CD14-positive monocyte (primary cell): ENCODE measurements around the gene KEAP1. TPM values are rescaled to one million over a fixed set of nuclear protein-coding genes. Genes with fewer than 3 reads are reported as not detected.
A peak's percentile ranks its signal among the peaks of the same experiment; 100 is the strongest.

Experiments used
- DNase-seq, 3 donors: peaks; one replicate each; pipeline ENCODE4 v3.0.0-alpha.2; 2011 to 2022
- H2AFZ ChIP-seq: 2 replicates; pipeline ENCODE4 v1.6.0; 2012; ENCODE audit warnings: mild to moderate bottlenecking, low read depth, low read length, inconsistent platforms; ENCODE audit not compliant: insufficient read depth, poor library complexity, severe bottlenecking
- H3K27ac ChIP-seq, 2 donors: 1 replicate in 1 of 2; 2 replicates in 1 of 2; pipeline ENCODE4 v1.5.1; 2012 to 2013; ENCODE audit warnings: low read length in 2 of 2, control low read depth in 1 of 2, inconsistent platforms in 1 of 2, low read depth in 1 of 2, mild to moderate bottlenecking in 1 of 2
- H3K27me3 ChIP-seq, 2 donors: one replicate each; pipeline versions ENCODE4 v1.6.0 to v1.6.1; 2011 to 2013; ENCODE audit warnings: low read length in 2 of 2; ENCODE audit not compliant: control insufficient read depth in 2 of 2, insufficient read depth in 2 of 2
- H3K36me3 ChIP-seq, 2 donors: replicated peaks in 1 of 2; 1 replicate in 1 of 2; 2 replicates in 1 of 2; pipeline versions ENCODE4 v1.5.1 to v1.6.1; 2012 to 2013; ENCODE audit warnings: low read length in 2 of 2, control low read depth in 1 of 2, inconsistent platforms in 1 of 2, mild to moderate bottlenecking in 1 of 2; ENCODE audit not compliant: insufficient read depth in 2 of 2, control insufficient read depth in 1 of 2
- H3K4me1 ChIP-seq, 2 donors: 1 replicate in 1 of 2; 2 replicates in 1 of 2; pipeline versions ENCODE4 v1.5.1 to v1.6.1; 2012 to 2013; ENCODE audit warnings: low read length in 2 of 2, control low read depth in 1 of 2, inconsistent platforms in 1 of 2, mild to moderate bottlenecking in 1 of 2, moderate library complexity in 1 of 2; ENCODE audit not compliant: insufficient read depth in 2 of 2, control insufficient read depth in 1 of 2
- H3K4me2 ChIP-seq: replicated peaks from 2 replicates; pipeline ENCODE3; 2012; ENCODE audit warnings: low read length, moderate library complexity, mild to moderate bottlenecking; ENCODE audit not compliant: poor library complexity, severe bottlenecking; ENCODE audit errors: extremely low read depth
- H3K4me3 ChIP-seq, 3 experiments: fragments of 200-600 bp in 1 of 3; sonication (generic) in 1 of 3; replicated peaks in 1 of 3; 1 replicate in 2 of 3; 2 replicates in 1 of 3; pipeline ENCODE4 v1.5.1; 2011 to 2013; ENCODE audit warnings: low read length in 3 of 3, mild to moderate bottlenecking in 3 of 3, control low read depth in 2 of 3, low read depth in 2 of 3, inconsistent platforms in 1 of 3, moderate library complexity in 1 of 3
- H3K79me2 ChIP-seq: 2 replicates; pipeline ENCODE4 v1.6.0; 2012; ENCODE audit warnings: mild to moderate bottlenecking, control low read depth, inconsistent platforms, low read length, moderate library complexity; ENCODE audit not compliant: insufficient read depth
- H3K9ac ChIP-seq: 2 replicates; pipeline ENCODE4 v1.6.0; 2017; ENCODE audit warnings: low read length, mild to moderate bottlenecking; ENCODE audit not compliant: insufficient read depth, poor library complexity, severe bottlenecking
- H3K9me3 ChIP-seq, 2 donors: replicated peaks in 1 of 2; 1 replicate in 1 of 2; 2 replicates in 1 of 2; pipeline versions ENCODE4 v1.5.1 to v1.6.1; 2012 to 2013; ENCODE audit warnings: low read length in 2 of 2, control low read depth in 1 of 2; ENCODE audit not compliant: control insufficient read depth in 1 of 2, insufficient read depth in 1 of 2
- H4K20me1 ChIP-seq: 2 replicates; pipeline ENCODE4 v1.6.0; 2012; ENCODE audit warnings: mild to moderate bottlenecking, low read length, control low read depth, moderate library complexity; ENCODE audit not compliant: insufficient read depth
- H3K27ac Mint-ChIP-seq, 7 donors: one replicate each; pipeline ENCODE4 v1.8.0; 2020; ENCODE audit warnings: mild to moderate bottlenecking in 7 of 7, mixed read lengths in 7 of 7, moderate library complexity in 6 of 7, inconsistent platforms in 2 of 7
- H3K27me3 Mint-ChIP-seq, 3 donors: one replicate each; pipeline ENCODE4 v1.8.0; 2021 to 2022; ENCODE audit warnings: low read depth in 3 of 3, mild to moderate bottlenecking in 3 of 3, mixed read lengths in 3 of 3, moderate library complexity in 3 of 3, inconsistent platforms in 1 of 3
- H3K36me3 Mint-ChIP-seq, 2 donors: one replicate each; pipeline ENCODE4 v1.8.0; 2020; ENCODE audit warnings: mixed read lengths in 2 of 2, inconsistent platforms in 1 of 2, mild to moderate bottlenecking in 1 of 2
- H3K4me1 Mint-ChIP-seq: one replicate; pipeline ENCODE4 v1.8.0; 2020; ENCODE audit warnings: mild to moderate bottlenecking, mixed read lengths
- H3K4me3 Mint-ChIP-seq, 2 donors: one replicate each; pipeline ENCODE4 v1.8.0; 2020; ENCODE audit warnings: mild to moderate bottlenecking in 2 of 2, mixed read lengths in 2 of 2, moderate library complexity in 1 of 2
- H3K9me3 Mint-ChIP-seq, 7 donors: one replicate each; pipeline ENCODE4 v1.8.0; 2020 to 2022; ENCODE audit warnings: mixed read lengths in 7 of 7, mild to moderate bottlenecking in 6 of 7, moderate library complexity in 6 of 7, inconsistent platforms in 2 of 7
- CTCF ChIP-seq: fragments of 200-600 bp; IDR thresholded peaks from one replicate; pipeline ENCODE4 v1.8.0; 2022; ENCODE audit warnings: antibody characterized with exemption, mild to moderate bottlenecking
- WGBS: methylation state at CpG from one replicate; pipeline ENCODE4 v1.1.5; 2013; ENCODE audit warnings: missing lambda C conversion rate; ENCODE audit not compliant: insufficient coverage; 5-methylcytosine and 5-hydroxymethylcytosine counted together
- intact Hi-C, 2 donors: fragments of 100-400 bp; cut with micrococcal nuclease; formaldehyde crosslinking; loops; one replicate each; pipeline versions ENCODE4 v1.15.0 to v1.15.1; 2023
- polyA plus RNA-seq, 3 donors: library from polyadenylated mRNA; depleted of rRNA in 1 of 3; unstranded in 2 of 3; stranded (reverse) in 1 of 3; fragments of 300-500 nt in 2 of 3; fragments of >200 nt in 1 of 3; fragmentation: Illumina TruSeq in 2 of 3; gene quantifications; 1 replicate in 2 of 3; 2 replicates in 1 of 3; pipeline ENCODE4 v1.2.3, GENCODE V29; 2012 to 2021

KEAP1 gene
- polyA plus RNA-seq, 3 donors = 26.0 to 32.6 (median 26.1) TPM

GRCh38 chr19:10471909-10472308 is 31.2 kb downstream of the KEAP1 start:
- peaks cover 2 to 5% of the 10 kb centered on the region in 2 donors for H3K36me3 Mint-ChIP-seq
- peaks cover 1 to 13% (median 2%) of the 10 kb centered on the region in 3 donors for H3K27me3 Mint-ChIP-seq
- intact Hi-C loops = no loop called here

GRCh38 chr19:10468133-10468532 is 35.0 kb downstream of the KEAP1 start:
- no peak overlapping the region for H3K27ac Mint-ChIP-seq
- no peak for DNase-seq
- H3K4me1 ChIP-seq = no peaks in the 10 kb centered on the region
- no peak for TF ChIP-seq CTCF
- WGBS = no CpG with 5 or more reads among the region's 12 CpGs
- no peaks in the 10 kb centered on the region for H3K9me3 ChIP-seq
- H3K9ac ChIP-seq = no peak overlapping the region
- no peaks in the 10 kb centered on the region for H3K79me2 ChIP-seq
- H3K27me3 ChIP-seq = no peaks in the 10 kb centered on the region
- peaks cover 5 to 6% (median 5%) of the 10 kb centered on the region in 3 donors for H3K27me3 Mint-ChIP-seq
- no peak overlapping the region for H2AFZ ChIP-seq
- H3K4me1 Mint-ChIP-seq = no peaks in the 10 kb centered on the region
- no peak overlapping the region for H3K27ac ChIP-seq
- H3K36me3 Mint-ChIP-seq = peaks cover 23 to 33% of the 10 kb centered on the region in 2 donors
- H4K20me1 ChIP-seq = peaks cover 4% of the 10 kb centered on the region
- H3K9me3 Mint-ChIP-seq = peaks cover 0 to 2% (median 0%) of the 10 kb centered on the region in 7 donors
- intact Hi-C loops = no loop called here
- peaks cover 9 to 28% of the 10 kb centered on the region in 2 donors for H3K36me3 ChIP-seq
- H3K4me3 ChIP-seq = no peak overlapping the region
- no peak overlapping the region for H3K4me2 ChIP-seq
- no peak overlapping the region for H3K4me3 Mint-ChIP-seq

More at GRCh38 chr19:10471909-10472308, 31.2 kb downstream of the KEAP1 start:
- Mint-ChIP-seq H3K4me3 (no peak overlapping the region), H3K4me1 (no peaks in the 10 kb centered on the region), H3K9me3 (peaks cover 0 to 2% (median 0%) of the 10 kb centered on the region in 7 donors), H3K27ac (no peak overlapping the region)
- Histone ChIP-seq H3K4me3 (no peak overlapping the region), H4K20me1 (peaks cover 2% of the 10 kb centered on the region), H2AFZ (no peak overlapping the region), H3K27me3 (no peaks in the 10 kb centered on the region), H3K9me3 (no peaks in the 10 kb centered on the region), H3K4me2 (no peak overlapping the region), H3K79me2 (no peaks in the 10 kb centered on the region), H3K9ac (no peak overlapping the region), H3K36me3 (peaks cover 4 to 6% of the 10 kb centered on the region in 2 donors), H3K4me1 (no peaks in the 10 kb centered on the region), H3K27ac (no peak overlapping the region)
- peak; percentile 39 for TF ChIP-seq CTCF
- no CpG with 5 or more reads among the region's 6 CpGs for WGBS
- DNase-seq = peak in 1 of 3 donors; percentile 10
